ENCODE data around the gene CSF3R. TPM values are rescaled to one million over a fixed set of nuclear protein-coding genes. Genes with fewer than 3 reads are reported as not detected.

CSF3R gene
- total and polyA plus RNA-seq, 9 of the 15 experiments (the other 6 are each of a cell fraction or from before 2014, with no cell fraction given), result 0.21 to 0.86 (median 0.40) TPM; not detected in 1

DNA sequence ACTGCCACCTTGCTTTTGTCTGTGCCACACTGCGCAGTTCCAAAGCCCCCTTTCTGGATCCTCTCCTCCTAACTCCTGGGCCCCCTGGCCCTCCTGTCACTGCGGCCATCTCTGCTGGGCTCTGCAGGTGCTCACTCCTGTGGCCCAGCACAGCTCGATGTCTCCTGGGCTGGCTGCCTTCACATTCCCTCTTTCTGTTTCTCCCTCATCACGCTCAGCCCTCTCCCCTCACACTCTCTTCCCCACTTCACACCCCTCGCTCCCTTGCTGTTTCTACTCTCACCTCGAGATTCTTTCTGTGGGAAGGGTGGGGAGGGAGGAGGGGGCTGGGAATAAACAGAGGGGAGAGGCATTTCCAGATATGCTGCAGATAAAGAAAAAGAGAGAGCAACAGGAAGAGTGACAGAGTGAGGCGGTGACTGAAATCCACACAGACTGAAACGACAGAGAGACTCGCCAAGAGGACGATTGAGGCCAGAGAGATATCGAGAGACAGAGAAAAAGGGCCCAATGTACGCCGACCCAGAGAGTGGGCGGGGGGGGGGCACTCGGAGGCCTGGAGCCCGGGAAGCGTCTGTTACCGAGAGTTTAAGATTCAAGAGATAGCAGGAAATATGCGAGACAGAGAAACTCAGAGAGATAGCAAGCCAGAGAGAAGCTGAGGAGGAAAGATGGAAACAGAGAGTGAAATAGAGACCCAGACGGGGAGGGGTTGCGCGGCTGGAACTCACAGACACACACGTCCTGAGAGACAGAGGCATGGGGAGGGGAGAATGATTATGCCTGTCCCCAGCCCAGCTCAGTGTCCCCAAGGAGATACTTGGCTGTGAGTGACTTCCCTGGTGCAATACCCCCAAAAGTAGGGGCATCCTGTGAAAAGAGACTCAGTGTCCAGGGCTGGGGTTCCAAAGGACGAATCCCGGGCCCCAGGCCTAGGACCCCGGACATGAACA is 666 bp downstream of the CSF3R start:
- H3K4me1 ChIP-seq (replicated peaks in 1 of 2; ENCODE audit: control insufficient read depth in 2 of 2, insufficient read depth in 2 of 2, low read length in 2 of 2), result peaks cover 31 to 39% of the 10 kb centered on the region in 2 experiments
- no peaks in the 10 kb centered on the region for H4K20me1 ChIP-seq (replicated peaks; ENCODE audit: control insufficient read depth, insufficient read depth, low read length)
- peak overlapping the region; percentile 48 for H3K4me2 ChIP-seq (ENCODE audit: insufficient read depth, low read length)
- in situ Hi-C loops (cut with MboI), result no loop called here
- ATAC-seq (peak; percentile 52), DNase-seq (ENCODE audit: extremely low read depth in 1 of 4, low spot score in 3 of 4) (peak; percentile 53 to 63 (median 58)), FAIRE-seq (no peak)
- POLR2A ChIA-PET, result interaction anchor here (0.6 to 2.5 kb wide), 6 partner anchors 10 to 73 kb away, joined by 3 to 14 read pairs (median 4); partner anchors contain the start of gene MRPS15
- no peaks in the 10 kb centered on the region for H3K36me3 ChIP-seq (ENCODE audit: control insufficient read depth, insufficient read depth, low read length)
- H3K9me3 ChIP-seq (replicated peaks; ENCODE audit: control insufficient read depth, insufficient read depth, low read depth, low read length), result no peaks in the 10 kb centered on the region
- H3K27ac ChIP-seq (ENCODE audit: extremely low read depth, low read depth, low read length), result peak overlapping the region; percentile 1; the same call in 2 of the 3 replicates
- no TSS peak for BruUV-seq (replicated peaks)
- no peaks in the 10 kb centered on the region for H3K9me1 ChIP-seq (ENCODE audit: control insufficient read depth, insufficient read depth, low read length)
- no peak overlapping the region for H3K4me3 ChIP-seq
- H3K79me2 ChIP-seq (ENCODE audit: control insufficient read depth, insufficient read depth, low read length), result no peaks in the 10 kb centered on the region
- WGBS (ENCODE audit: insufficient coverage, low coverage, missing lambda C conversion rate), result 22% methylated on average over 24 of the region's 26 CpGs
- CTCF ChIA-PET (ENCODE audit: low intra/inter-chr PET ratio), result no interaction called here
- H3K9ac ChIP-seq (ENCODE audit: insufficient read depth in 1 of 2, low read depth in 2 of 2, low read length in 2 of 2), result peak overlapping the region; percentile 4 to 85; a peak in 3 of 4 replicates
- H3K27me3 ChIP-seq (ENCODE audit: control insufficient read depth in 2 of 2, insufficient read depth in 2 of 2, low read length in 2 of 2), result no peaks in the 10 kb centered on the region
- H2AFZ ChIP-seq (ENCODE audit: low read depth, low read length), result peak overlapping the region; percentile 89
- intact Hi-C loops (cut with micrococcal nuclease), result no loop called here
- TF ChIP-seq, protein P1, sequence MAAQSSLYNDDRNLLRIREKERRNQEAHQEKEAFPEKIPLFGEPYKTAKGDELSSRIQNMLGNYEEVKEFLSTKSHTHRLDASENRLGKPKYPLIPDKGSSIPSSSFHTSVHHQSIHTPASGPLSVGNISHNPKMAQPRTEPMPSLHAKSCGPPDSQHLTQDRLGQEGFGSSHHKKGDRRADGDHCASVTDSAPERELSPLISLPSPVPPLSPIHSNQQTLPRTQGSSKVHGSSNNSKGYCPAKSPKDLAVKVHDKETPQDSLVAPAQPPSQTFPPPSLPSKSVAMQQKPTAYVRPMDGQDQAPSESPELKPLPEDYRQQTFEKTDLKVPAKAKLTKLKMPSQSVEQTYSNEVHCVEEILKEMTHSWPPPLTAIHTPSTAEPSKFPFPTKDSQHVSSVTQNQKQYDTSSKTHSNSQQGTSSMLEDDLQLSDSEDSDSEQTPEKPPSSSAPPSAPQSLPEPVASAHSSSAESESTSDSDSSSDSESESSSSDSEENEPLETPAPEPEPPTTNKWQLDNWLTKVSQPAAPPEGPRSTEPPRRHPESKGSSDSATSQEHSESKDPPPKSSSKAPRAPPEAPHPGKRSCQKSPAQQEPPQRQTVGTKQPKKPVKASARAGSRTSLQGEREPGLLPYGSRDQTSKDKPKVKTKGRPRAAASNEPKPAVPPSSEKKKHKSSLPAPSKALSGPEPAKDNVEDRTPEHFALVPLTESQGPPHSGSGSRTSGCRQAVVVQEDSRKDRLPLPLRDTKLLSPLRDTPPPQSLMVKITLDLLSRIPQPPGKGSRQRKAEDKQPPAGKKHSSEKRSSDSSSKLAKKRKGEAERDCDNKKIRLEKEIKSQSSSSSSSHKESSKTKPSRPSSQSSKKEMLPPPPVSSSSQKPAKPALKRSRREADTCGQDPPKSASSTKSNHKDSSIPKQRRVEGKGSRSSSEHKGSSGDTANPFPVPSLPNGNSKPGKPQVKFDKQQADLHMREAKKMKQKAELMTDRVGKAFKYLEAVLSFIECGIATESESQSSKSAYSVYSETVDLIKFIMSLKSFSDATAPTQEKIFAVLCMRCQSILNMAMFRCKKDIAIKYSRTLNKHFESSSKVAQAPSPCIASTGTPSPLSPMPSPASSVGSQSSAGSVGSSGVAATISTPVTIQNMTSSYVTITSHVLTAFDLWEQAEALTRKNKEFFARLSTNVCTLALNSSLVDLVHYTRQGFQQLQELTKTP (IDR thresholded peaks at IDR 0.05; ENCODE audit: low read depth in 1 of 2, partially characterized antibody in 2 of 2), result peak in 1 of 2 experiments; percentile 14
- TF ChIP-seq LEF1 (IDR thresholded peaks at IDR 0.05) (peak; percentile 23; the same call in 1 of the 2 replicates), POLR2H (tag; IDR thresholded peaks at IDR 0.05; ENCODE audit: low read depth) (no peak), SMAD4 (CRISPR knock-in tag; conservative IDR thresholded peaks at IDR 0.05) (peak; percentile 43; the same call in 1 of the 2 replicates), CCAR2 (IDR thresholded peaks at IDR 0.05; ENCODE audit: low read depth, low read length) (no peak), BCOR (IDR thresholded peaks at IDR 0.05) (no peak), TAL1 (IDR thresholded peaks at IDR 0.05) (0 out of 2 replicates have a peak, but pooled peaks have one; percentile 11), POLR3A (IDR thresholded peaks at IDR 0.05; ENCODE audit: borderline replicate concordance, extremely low read depth, insufficient read depth, insufficient read length) (no peak), ZNF707 (CRISPR knock-in tag; conservative IDR thresholded peaks at IDR 0.05) (0 out of 2 replicates have a peak, but pooled peaks have one; percentile 10), MED1 (CRISPR knock-in tag; IDR thresholded peaks at IDR 0.05; ENCODE audit: borderline replicate concordance) (no peak)
- TF ChIP-seq, protein P2, sequence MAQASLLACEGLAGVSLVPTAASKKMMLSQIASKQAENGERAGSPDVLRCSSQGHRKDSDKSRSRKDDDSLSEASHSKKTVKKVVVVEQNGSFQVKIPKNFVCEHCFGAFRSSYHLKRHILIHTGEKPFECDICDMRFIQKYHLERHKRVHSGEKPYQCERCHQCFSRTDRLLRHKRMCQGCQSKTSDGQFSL (CRISPR knock-in tag; IDR thresholded peaks at IDR 0.05), result 0 out of 2 replicates have a peak, but pooled peaks have one; percentile 7
- TF ChIP-seq, protein P2 (tag; IDR thresholded peaks at IDR 0.05), result peak in 1 of 2 experiments; percentile 92; a peak in 2 of 4 replicates
- TF ChIP-seq, protein P3, sequence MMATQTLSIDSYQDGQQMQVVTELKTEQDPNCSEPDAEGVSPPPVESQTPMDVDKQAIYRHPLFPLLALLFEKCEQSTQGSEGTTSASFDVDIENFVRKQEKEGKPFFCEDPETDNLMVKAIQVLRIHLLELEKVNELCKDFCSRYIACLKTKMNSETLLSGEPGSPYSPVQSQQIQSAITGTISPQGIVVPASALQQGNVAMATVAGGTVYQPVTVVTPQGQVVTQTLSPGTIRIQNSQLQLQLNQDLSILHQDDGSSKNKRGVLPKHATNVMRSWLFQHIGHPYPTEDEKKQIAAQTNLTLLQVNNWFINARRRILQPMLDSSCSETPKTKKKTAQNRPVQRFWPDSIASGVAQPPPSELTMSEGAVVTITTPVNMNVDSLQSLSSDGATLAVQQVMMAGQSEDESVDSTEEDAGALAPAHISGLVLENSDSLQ (IDR thresholded peaks at IDR 0.05), result peak; percentile 67
- TF ChIP-seq, protein P4, sequence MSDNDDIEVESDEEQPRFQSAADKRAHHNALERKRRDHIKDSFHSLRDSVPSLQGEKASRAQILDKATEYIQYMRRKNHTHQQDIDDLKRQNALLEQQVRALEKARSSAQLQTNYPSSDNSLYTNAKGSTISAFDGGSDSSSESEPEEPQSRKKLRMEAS (CRISPR knock-in tag; IDR thresholded peaks at IDR 0.05), result no peak

Measured in K562 (cell line).